ENCODE data around the gene DCDC2. TPM values are rescaled to one million over a fixed set of nuclear protein-coding genes. Genes with fewer than 3 reads are reported as not detected.
"Not testable (repeated sequence)": the region's sequence is repeated elsewhere in the genome, so short reads cannot be mapped to it uniquely, and the experiment has no call there.

Gene DCDC2
- total RNA-seq, 1 donor from 2014 or later = 5.3 TPM

DNA sequence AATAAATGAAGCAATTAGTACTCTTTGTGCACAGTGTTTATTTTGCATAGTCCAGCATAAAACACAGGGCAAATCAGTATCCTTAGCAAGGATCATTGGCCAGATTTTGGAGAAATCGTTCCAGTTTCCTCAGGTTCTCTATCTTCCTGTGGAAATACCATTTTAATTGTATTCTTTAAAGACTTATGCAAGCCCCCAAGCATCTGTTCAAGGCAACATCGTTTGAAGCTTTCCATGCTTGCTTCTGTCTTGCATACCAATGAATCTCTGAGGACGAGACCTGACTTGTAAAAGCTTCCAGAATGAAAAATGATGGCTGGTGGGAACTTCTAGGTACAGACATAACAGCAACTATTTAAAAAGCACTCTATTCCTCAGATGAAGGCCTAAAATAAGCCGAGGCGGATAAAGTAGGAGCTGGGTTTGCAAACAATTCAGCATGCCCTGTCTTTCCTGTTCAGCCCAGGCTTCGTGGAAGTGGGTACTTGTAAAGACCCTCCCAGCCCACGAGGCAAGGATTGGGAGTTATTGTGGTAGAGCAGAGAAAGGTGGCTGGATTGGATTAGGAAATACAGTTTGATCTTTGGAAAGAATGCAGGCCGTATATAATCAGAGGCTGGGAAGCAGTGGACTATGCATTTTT is 210.2 kb downstream of the DCDC2 start:
- Histone ChIP-seq H3K27me3 (no peaks in the 10 kb centered on the region), H3K27ac (no peak overlapping the region), H3K4me1 (no peaks in the 10 kb centered on the region), H3K36me3 (no peaks in the 10 kb centered on the region), H3K9me3 (no peaks in the 10 kb centered on the region), H3K4me3 (no peak overlapping the region)
- DNase-seq = no peak
- TF ChIP-seq, protein P1, sequence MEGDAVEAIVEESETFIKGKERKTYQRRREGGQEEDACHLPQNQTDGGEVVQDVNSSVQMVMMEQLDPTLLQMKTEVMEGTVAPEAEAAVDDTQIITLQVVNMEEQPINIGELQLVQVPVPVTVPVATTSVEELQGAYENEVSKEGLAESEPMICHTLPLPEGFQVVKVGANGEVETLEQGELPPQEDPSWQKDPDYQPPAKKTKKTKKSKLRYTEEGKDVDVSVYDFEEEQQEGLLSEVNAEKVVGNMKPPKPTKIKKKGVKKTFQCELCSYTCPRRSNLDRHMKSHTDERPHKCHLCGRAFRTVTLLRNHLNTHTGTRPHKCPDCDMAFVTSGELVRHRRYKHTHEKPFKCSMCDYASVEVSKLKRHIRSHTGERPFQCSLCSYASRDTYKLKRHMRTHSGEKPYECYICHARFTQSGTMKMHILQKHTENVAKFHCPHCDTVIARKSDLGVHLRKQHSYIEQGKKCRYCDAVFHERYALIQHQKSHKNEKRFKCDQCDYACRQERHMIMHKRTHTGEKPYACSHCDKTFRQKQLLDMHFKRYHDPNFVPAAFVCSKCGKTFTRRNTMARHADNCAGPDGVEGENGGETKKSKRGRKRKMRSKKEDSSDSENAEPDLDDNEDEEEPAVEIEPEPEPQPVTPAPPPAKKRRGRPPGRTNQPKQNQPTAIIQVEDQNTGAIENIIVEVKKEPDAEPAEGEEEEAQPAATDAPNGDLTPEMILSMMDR (IDR thresholded peaks at IDR 0.05) = no peak
- intact Hi-C loops (cut with DNase I) = no loop called here
- ATAC-seq = no peak

DNA sequence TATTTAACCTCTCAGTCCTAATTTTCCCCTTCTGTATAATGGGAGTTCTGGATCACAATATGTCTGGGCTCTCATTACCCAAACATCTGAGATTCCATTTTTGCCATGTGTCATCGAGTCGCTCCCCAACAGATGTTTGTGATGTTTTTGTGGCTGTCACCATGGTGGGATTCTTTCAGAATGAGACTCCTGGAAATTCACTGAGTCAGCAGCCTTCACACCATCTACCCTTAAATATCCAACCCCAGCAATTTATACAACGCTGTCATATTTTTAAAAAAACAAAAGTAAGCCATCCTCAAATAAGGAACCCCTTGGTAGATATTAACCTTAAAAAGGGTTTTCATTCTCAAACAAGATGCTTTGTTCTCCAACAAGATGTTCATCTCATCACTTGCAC is 211.0 kb downstream of the DCDC2 start:
- Histone ChIP-seq H3K27ac (no peak overlapping the region), H3K36me3 (no peaks in the 10 kb centered on the region), H3K4me1 (no peaks in the 10 kb centered on the region), H3K4me3 (no peak overlapping the region), H3K9me3 (no peaks in the 10 kb centered on the region), H3K27me3 (no peaks in the 10 kb centered on the region)
- intact Hi-C loops (cut with DNase I) = no loop called here
- DNase-seq (no peak), ATAC-seq (no peak)
- TF ChIP-seq, protein P1 (IDR thresholded peaks at IDR 0.05) = no peak

DNA sequence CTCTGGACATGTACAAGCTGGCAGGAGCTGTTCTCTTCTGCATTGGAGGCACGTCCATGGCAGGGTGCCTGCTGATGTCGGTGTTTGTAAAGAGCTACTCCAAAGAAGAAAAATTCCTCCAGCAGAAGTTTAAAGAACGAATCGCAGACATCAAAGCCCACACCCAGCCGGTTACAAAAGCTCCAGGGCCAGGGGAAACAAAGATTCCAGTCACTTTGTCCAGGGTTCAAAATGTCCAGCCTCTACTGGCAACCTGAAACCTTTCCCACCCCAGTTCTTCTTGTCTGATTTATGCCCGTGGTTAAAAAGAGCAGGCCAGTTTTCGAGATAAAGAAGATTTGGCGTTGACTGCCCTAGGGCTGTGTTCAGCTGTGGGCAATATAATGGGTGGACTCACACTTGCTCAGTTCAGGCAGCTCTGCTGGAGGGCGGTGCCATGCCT is 212.1 kb downstream of the DCDC2 start:
- H3K4me1 ChIP-seq = no peaks in the 10 kb centered on the region
- ATAC-seq (no peak), DNase-seq (no peak)
- no peak overlapping the region for H3K4me3 ChIP-seq
- TF ChIP-seq, protein P1 (IDR thresholded peaks at IDR 0.05) = no peak
- intact Hi-C loops (cut with DNase I) = no loop called here
- no peaks in the 10 kb centered on the region for H3K36me3 ChIP-seq
- H3K27ac ChIP-seq = no peak overlapping the region
- H3K27me3 ChIP-seq = no peaks in the 10 kb centered on the region
- H3K9me3 ChIP-seq = no peaks in the 10 kb centered on the region

DNA sequence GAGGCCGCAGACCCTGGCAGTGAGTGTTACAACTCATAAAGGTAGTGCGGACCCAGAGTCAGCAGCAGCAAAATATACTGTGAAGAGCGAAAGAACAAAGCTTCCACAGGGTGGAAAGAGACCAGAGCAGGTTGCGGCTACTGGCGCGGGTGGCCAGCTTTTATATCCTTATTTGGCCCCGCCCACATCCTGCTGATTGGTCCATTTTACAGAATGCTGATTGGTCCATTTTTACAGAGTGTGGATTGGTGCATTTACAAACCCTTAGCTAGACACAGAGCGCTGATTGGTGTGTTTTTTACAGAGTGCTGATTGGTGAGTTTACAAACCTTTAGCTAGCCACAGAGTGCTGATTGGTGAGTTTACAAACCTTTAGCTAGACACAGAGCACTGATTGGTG is 215.1 kb downstream of the DCDC2 start:
- H3K4me1 ChIP-seq; H3K4me3 ChIP-seq; ATAC-seq; intact Hi-C loops (cut with DNase I); H3K9me3 ChIP-seq; H3K27me3 ChIP-seq; H3K36me3 ChIP-seq; H3K27ac ChIP-seq; DNase-seq: not testable (repeated sequence)

DNA sequence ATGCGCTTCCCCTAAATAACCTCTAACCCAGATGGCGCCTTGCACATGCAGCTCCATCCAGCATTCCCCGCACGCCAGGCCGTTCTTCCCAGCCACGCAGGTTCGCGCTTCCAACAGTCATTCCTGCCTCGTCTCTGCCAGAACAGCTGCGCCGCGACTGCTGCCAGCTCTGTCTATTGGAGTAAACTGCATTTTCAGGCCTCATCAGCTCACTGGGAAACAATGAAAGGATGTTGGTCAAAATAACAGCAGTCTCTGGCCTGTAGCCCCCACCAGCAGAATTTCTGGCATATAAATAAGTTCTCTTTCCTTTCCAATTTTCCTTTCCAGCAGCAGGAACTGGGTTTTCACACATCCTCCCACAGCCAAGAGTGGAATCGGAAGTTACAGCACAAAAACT is 217.3 kb downstream of the DCDC2 start:
- H3K4me3 ChIP-seq = no peak overlapping the region
- no peaks in the 10 kb centered on the region for H3K9me3 ChIP-seq
- no peak for DNase-seq

GRCh38 chr6:24139639-24140038 is 218.2 kb downstream of the DCDC2 start:
- intact Hi-C loops (cut with DNase I) = no loop called here
- ATAC-seq = no peak
- H3K9me3 ChIP-seq = no peaks in the 10 kb centered on the region
- H3K36me3 ChIP-seq = no peaks in the 10 kb centered on the region
- H3K4me3 ChIP-seq = no peak overlapping the region
- H3K27me3 ChIP-seq = no peaks in the 10 kb centered on the region
- DNase-seq = no peak
- no peak overlapping the region for H3K27ac ChIP-seq
- TF ChIP-seq, protein P1 (IDR thresholded peaks at IDR 0.05) = no peak
- no peaks in the 10 kb centered on the region for H3K4me1 ChIP-seq

More for the DNA sequence above, 217.3 kb downstream of the DCDC2 start:
- no peak for ATAC-seq
- no peaks in the 10 kb centered on the region for H3K4me1 ChIP-seq
- no peak overlapping the region for H3K27ac ChIP-seq
- H3K36me3 ChIP-seq = no peaks in the 10 kb centered on the region
- no peaks in the 10 kb centered on the region for H3K27me3 ChIP-seq
- TF ChIP-seq, protein P1 (IDR thresholded peaks at IDR 0.05) = no peak
- intact Hi-C loops (cut with DNase I) = no loop called here
